ENCODE results near the gene ATP2A1.

DNA sequence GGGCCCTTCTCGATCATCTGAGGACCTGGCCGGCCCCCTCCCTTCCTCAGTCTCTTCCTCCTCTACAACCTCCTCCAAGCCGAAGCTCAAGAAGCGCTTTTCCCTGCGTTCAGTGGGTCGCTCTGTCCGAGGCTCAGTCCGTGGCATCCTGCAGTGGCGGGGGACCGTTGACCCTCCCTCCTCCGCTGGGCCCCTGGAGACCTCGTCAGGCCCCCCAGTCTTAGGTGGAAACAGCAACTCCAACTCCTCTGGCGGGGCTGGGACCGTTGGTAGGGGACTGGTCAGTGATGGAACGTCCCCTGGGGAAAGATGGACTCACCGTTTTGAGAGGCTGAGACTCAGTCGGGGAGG is 11.9 kb upstream of the ATP2A1 start:
- TF ChIP-seq, protein P1, sequence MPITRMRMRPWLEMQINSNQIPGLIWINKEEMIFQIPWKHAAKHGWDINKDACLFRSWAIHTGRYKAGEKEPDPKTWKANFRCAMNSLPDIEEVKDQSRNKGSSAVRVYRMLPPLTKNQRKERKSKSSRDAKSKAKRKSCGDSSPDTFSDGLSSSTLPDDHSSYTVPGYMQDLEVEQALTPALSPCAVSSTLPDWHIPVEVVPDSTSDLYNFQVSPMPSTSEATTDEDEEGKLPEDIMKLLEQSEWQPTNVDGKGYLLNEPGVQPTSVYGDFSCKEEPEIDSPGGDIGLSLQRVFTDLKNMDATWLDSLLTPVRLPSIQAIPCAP (CRISPR knock-in tag; IDR thresholded peaks at IDR 0.05; ENCODE audit: low read depth), result no peak
- TF ChIP-seq, protein P2, sequence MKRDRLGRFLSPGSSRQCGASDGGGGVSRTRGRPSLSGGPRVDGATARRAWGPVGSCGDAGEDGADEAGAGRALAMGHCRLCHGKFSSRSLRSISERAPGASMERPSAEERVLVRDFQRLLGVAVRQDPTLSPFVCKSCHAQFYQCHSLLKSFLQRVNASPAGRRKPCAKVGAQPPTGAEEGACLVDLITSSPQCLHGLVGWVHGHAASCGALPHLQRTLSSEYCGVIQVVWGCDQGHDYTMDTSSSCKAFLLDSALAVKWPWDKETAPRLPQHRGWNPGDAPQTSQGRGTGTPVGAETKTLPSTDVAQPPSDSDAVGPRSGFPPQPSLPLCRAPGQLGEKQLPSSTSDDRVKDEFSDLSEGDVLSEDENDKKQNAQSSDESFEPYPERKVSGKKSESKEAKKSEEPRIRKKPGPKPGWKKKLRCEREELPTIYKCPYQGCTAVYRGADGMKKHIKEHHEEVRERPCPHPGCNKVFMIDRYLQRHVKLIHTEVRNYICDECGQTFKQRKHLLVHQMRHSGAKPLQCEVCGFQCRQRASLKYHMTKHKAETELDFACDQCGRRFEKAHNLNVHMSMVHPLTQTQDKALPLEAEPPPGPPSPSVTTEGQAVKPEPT (CRISPR knock-in tag; IDR thresholded peaks at IDR 0.05; ENCODE audit: low read depth), result no peak
- TF ChIP-seq JUND (CRISPR knock-in tag; IDR thresholded peaks at IDR 0.05), result no peak

All from HepG2 (cell line).